ENCODE results near the gene PRMT7. TPM values are rescaled to one million over a fixed set of nuclear protein-coding genes. Genes with fewer than 3 reads are reported as not detected.

Gene PRMT7
- total RNA-seq, 4 donors from 2014 or later: 22.3 to 56.7 (median 35.8) TPM

- ATAC-seq (ENCODE audit: low FRiP score) (no peak), DNase-seq (ENCODE audit: low spot score) (no peak)
- TF ChIP-seq CTCF (IDR thresholded peaks at IDR 0.05): no peak
Observed at GRCh38 chr16:68348639-68349445, 38.0 kb downstream of the PRMT7 start.

- no peak for ATAC-seq (ENCODE audit: low FRiP score)
- DNase-seq (ENCODE audit: low spot score): no peak
- no peak for TF ChIP-seq CTCF (IDR thresholded peaks at IDR 0.05)
Observed at GRCh38 chr16:68349838-68350410, 39.1 kb downstream of the PRMT7 start.

GRCh38 chr16:68350813-68351350, 40.1 kb downstream of the PRMT7 start:
- no peak for ATAC-seq (ENCODE audit: low FRiP score)

GRCh38 chr16:68351463-68351862, 40.6 kb downstream of the PRMT7 start:
- TF ChIP-seq CTCF (IDR thresholded peaks at IDR 0.05): no peak
- ATAC-seq (ENCODE audit: low FRiP score) (no peak), DNase-seq (ENCODE audit: low spot score) (no peak)

More at GRCh38 chr16:68350813-68351350, 40.1 kb downstream of the PRMT7 start:
- TF ChIP-seq CTCF (IDR thresholded peaks at IDR 0.05): no peak
- no peak for DNase-seq (ENCODE audit: low spot score)

- no peak for TF ChIP-seq CTCF (IDR thresholded peaks at IDR 0.05)
- no peak for ATAC-seq (ENCODE audit: low FRiP score)
Observed at GRCh38 chr16:68351991-68352431, 41.2 kb downstream of the PRMT7 start.

GRCh38 chr16:68353366-68353765, 42.5 kb downstream of the PRMT7 start:
- no peak for TF ChIP-seq CTCF (IDR thresholded peaks at IDR 0.05)
- DNase-seq (ENCODE audit: low spot score) (no peak), ATAC-seq (ENCODE audit: low FRiP score) (no peak)

More at GRCh38 chr16:68351991-68352431, 41.2 kb downstream of the PRMT7 start:
- DNase-seq (ENCODE audit: low spot score): no peak
